Measurements from ENCODE around the gene DCP2.

DNA sequence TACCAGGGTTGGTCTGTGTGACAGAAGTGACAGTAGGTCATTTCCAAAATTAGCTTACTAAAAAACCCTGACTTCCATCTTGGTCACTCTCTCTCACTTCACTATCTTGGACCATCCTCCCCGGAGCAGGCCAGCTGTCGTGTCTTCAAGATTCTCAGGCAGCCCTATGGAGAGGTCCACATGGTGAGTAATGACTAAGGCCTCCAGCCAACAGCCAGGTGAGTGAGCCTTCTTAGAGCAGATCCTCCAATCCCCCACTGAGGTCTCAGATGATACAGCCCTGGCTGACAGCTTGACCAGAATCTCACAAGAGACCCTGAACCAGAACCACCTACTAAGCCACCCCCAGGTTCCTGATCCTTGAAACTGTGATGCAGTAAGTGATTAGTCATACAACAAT, 92.0 kb downstream of the DCP2 start:
- TF ChIP-seq, protein P1, sequence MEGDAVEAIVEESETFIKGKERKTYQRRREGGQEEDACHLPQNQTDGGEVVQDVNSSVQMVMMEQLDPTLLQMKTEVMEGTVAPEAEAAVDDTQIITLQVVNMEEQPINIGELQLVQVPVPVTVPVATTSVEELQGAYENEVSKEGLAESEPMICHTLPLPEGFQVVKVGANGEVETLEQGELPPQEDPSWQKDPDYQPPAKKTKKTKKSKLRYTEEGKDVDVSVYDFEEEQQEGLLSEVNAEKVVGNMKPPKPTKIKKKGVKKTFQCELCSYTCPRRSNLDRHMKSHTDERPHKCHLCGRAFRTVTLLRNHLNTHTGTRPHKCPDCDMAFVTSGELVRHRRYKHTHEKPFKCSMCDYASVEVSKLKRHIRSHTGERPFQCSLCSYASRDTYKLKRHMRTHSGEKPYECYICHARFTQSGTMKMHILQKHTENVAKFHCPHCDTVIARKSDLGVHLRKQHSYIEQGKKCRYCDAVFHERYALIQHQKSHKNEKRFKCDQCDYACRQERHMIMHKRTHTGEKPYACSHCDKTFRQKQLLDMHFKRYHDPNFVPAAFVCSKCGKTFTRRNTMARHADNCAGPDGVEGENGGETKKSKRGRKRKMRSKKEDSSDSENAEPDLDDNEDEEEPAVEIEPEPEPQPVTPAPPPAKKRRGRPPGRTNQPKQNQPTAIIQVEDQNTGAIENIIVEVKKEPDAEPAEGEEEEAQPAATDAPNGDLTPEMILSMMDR (IDR thresholded peaks at IDR 0.05; ENCODE audit: low read length) = no peak
- TF ChIP-seq EZH2 (IDR thresholded peaks at IDR 0.05; ENCODE audit: borderline replicate concordance, low read length) = no peak

Data from OCI-LY1 (cell line).